KMS-11 (cell line): ENCODE results near the gene RNF169.
A peak's percentile ranks its signal among the peaks of the same experiment; 100 is the strongest.
"Not testable (repeated sequence)": the region's sequence is repeated elsewhere in the genome, so short reads cannot be mapped to it uniquely, and the experiment has no call there.

ENCODE experiments used
- H2AFZ ChIP-seq: fragments of 200-600 bp; sonication (generic); 2 replicates; pipeline ENCODE4 v1.6.1; 2016; ENCODE audit warnings: antibody characterized with exemption, mixed run types, low read depth
- H3K27ac ChIP-seq: fragments of 200-600 bp; sonication (generic); 2 replicates; pipeline ENCODE4 v1.6.1; 2016; ENCODE audit warnings: mild to moderate bottlenecking, mixed run types
- H3K27me3 ChIP-seq: fragments of 200-600 bp; sonication (generic); 2 replicates; pipeline ENCODE4 v1.6.1; 2017; ENCODE audit warnings: mild to moderate bottlenecking, low read depth, mixed run types, moderate library complexity; ENCODE audit not compliant: insufficient read depth
- H3K36me3 ChIP-seq: fragments of 200-600 bp; sonication (generic); 2 replicates; pipeline ENCODE4 v1.6.1; 2017; ENCODE audit warnings: mild to moderate bottlenecking, mixed run types; ENCODE audit not compliant: insufficient read depth
- H3K4me1 ChIP-seq: fragments of 200-600 bp; sonication (generic); 2 replicates; pipeline ENCODE4 v1.6.1; 2016; ENCODE audit warnings: mild to moderate bottlenecking, low read depth, mixed run types; ENCODE audit not compliant: poor library complexity, severe bottlenecking
- H3K4me2 ChIP-seq: fragments of 200-600 bp; sonication (generic); 2 replicates; pipeline ENCODE4 v1.7.0; 2016; ENCODE audit warnings: mild to moderate bottlenecking, mixed run types
- H3K4me3 ChIP-seq: fragments of 200-600 bp; sonication (generic); IDR thresholded peaks from 2 replicates; pipeline ENCODE4 v1.6.1; 2017; ENCODE audit warnings: low read depth, low read length, mixed read lengths; ENCODE audit not compliant: insufficient read depth
- H3K79me2 ChIP-seq: fragments of 200-600 bp; sonication (generic); 2 replicates; pipeline ENCODE4 v1.6.1; 2016; ENCODE audit warnings: low read depth, mixed run types; ENCODE audit not compliant: insufficient read depth
- H3K9ac ChIP-seq: fragments of 200-600 bp; sonication (generic); 2 replicates; pipeline ENCODE4 v1.6.1; 2016; ENCODE audit warnings: mild to moderate bottlenecking, mixed run types
- H4K20me1 ChIP-seq: fragments of 200-600 bp; sonication (generic); 2 replicates; pipeline ENCODE4 v1.6.1; 2016; ENCODE audit warnings: mild to moderate bottlenecking, mixed run types; ENCODE audit not compliant: insufficient read depth
- TF ChIP-seq, protein P1 (sequence below): fragments of 200-600 bp; sonication (generic); conservative IDR thresholded peaks from 2 replicates; pipeline ENCODE4 v1.6.1; 2017; ENCODE audit warnings: low read depth, mild to moderate bottlenecking, antibody characterized with exemption, low read length, moderate library complexity, mixed read lengths

Gene RNF169

DNA sequence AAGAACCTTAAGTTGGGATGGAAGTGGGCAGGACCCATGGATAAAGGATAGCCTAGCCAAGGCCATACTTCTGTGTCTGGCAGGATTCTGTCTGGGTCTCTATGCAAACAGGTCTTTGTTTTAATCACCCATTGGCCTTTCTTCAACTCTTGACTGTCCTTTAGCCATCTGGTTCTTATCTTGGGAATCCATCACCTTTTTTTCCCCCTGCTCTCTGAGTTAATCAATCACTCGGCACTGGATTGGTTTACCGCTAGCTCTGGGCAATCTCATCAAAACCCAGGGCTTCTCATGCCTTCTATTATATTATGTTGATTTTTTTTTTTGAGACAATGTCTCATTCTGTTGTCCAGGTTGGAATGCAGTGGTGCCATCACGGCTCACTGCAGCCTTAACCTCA lies 1.8 kb upstream of the RNF169 start:
- Histone ChIP-seq H3K27me3 (no peaks in the 10 kb centered on the region), H3K27ac (no peak overlapping the region), H3K36me3 (no peaks in the 10 kb centered on the region), H4K20me1 (no peaks in the 10 kb centered on the region), H3K79me2 (peaks cover 26% of the 10 kb centered on the region), H3K4me1 (peaks cover 30% of the 10 kb centered on the region), H3K4me3 (no peak overlapping the region), H3K9ac (no peak overlapping the region), H2AFZ (no peak overlapping the region), H3K4me2 (no peak overlapping the region)
- TF ChIP-seq, protein P1, sequence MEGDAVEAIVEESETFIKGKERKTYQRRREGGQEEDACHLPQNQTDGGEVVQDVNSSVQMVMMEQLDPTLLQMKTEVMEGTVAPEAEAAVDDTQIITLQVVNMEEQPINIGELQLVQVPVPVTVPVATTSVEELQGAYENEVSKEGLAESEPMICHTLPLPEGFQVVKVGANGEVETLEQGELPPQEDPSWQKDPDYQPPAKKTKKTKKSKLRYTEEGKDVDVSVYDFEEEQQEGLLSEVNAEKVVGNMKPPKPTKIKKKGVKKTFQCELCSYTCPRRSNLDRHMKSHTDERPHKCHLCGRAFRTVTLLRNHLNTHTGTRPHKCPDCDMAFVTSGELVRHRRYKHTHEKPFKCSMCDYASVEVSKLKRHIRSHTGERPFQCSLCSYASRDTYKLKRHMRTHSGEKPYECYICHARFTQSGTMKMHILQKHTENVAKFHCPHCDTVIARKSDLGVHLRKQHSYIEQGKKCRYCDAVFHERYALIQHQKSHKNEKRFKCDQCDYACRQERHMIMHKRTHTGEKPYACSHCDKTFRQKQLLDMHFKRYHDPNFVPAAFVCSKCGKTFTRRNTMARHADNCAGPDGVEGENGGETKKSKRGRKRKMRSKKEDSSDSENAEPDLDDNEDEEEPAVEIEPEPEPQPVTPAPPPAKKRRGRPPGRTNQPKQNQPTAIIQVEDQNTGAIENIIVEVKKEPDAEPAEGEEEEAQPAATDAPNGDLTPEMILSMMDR = no peak

DNA sequence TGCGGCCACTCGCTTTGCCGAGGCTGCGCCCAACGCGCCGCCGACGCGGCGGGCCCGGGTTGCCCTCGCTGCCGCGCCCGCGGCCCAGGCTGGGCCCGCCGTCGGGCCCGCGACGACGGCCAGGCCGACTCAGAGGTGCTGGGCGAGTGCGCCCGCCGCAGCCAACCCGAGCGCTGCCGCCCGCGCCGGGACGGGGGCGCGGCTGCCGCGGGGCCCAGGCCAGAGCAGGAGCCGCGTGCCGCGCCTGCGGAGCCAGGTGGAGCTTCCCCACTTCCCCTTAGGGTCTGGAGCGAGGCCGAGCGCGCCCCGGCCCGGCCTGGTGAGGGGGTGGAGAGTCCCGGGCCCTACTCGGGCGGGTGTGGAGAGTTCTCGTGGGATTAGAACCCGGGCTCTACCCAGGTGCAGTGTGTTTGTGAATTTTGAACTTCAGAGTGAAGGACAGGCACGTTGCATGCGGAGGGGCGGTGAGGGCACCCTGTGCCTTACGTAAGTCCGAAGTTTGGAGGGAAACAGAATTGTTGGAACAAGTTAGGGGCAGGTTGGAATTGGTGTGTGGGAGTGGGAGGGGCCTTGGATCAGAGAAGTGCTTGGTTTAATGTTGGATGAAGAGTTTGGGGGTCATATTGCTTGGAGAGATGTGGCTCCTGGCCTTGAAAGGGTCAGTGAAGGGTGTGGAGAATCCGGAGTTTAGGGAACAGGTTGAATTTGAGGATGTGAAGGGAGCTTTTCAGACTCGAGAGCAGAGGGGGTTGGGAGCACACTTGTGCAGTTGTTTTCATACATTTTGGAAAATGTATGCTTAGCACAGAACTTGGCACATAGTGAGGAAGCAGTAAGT lies 697 bp downstream of the RNF169 start:
- TF ChIP-seq, protein P1 = no peak
- Histone ChIP-seq H3K79me2 (peaks cover 49% of the 10 kb centered on the region), H3K27ac (peak overlapping the region; percentile 91), H3K4me1 (peaks cover 30% of the 10 kb centered on the region), H3K27me3 (no peaks in the 10 kb centered on the region), H4K20me1 (no peaks in the 10 kb centered on the region), H3K4me3 (no peak overlapping the region), H3K36me3 (no peaks in the 10 kb centered on the region), H2AFZ (peak overlapping the region; percentile 75), H3K9ac (peak overlapping the region; percentile 95), H3K4me2 (peak overlapping the region; percentile 72)

DNA sequence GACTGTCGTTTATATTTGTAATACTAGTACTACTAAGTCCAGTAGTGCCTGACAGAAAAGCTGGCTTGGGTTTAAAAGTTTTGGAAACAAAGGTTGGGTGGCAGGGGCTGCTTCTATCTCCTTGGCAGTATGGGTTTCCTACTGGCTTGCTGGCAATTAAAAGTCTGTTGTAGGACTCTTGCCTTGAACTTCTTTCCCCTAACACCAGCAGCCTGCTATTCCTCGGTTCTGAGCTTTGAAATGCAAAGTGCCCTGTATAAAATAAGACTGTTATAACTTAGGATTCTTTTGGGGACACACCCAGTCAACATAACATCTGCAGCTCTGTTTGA lies 1.3 kb downstream of the RNF169 start:
- peak overlapping the region; percentile 75; the same call in 1 of the 2 replicates for H2AFZ ChIP-seq
- peaks cover 55% of the 10 kb centered on the region for H3K79me2 ChIP-seq

DNA sequence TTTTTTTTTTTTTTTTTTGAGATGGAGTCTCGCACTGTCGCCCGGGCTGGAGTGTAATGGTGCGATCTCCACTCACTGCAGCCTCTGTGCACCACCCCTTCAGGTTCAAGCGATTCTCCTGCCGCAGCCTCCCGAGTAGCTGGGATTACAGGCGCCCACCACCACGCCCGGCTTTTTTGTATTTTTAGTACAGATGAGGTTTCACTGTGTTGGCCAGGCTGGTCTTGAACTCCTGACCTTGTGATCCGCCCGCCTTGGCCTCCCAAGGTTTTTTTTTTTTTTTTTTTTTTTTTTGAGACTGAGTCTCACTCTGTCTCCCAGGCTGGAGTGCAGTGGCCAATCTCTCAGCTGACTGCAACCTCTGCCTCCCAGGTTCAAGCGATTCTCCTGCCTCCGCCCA lies 1.9 kb downstream of the RNF169 start:
- not testable (repeated sequence) for H3K27ac ChIP-seq, H4K20me1 ChIP-seq, H3K27me3 ChIP-seq, H2AFZ ChIP-seq, H3K9ac ChIP-seq, H3K4me3 ChIP-seq, H3K36me3 ChIP-seq
- Histone ChIP-seq H3K79me2 (peaks cover 62% of the 10 kb centered on the region), H3K4me1 (peaks cover 30% of the 10 kb centered on the region), H3K4me2 (peak overlapping the region; percentile 72; the same call in 1 of the 2 replicates)

More for the DNA sequence above, 1.3 kb downstream of the RNF169 start:
- TF ChIP-seq, protein P1 = no peak
- H3K9ac ChIP-seq = peak overlapping the region; percentile 95
- H3K36me3 ChIP-seq = no peaks in the 10 kb centered on the region
- peak overlapping the region; percentile 91 for H3K27ac ChIP-seq
- peak overlapping the region; percentile 72 for H3K4me2 ChIP-seq
- H3K4me1 ChIP-seq = peaks cover 30% of the 10 kb centered on the region
- no peaks in the 10 kb centered on the region for H4K20me1 ChIP-seq
- H3K4me3 ChIP-seq = no peak overlapping the region
- H3K27me3 ChIP-seq = no peaks in the 10 kb centered on the region

DNA sequence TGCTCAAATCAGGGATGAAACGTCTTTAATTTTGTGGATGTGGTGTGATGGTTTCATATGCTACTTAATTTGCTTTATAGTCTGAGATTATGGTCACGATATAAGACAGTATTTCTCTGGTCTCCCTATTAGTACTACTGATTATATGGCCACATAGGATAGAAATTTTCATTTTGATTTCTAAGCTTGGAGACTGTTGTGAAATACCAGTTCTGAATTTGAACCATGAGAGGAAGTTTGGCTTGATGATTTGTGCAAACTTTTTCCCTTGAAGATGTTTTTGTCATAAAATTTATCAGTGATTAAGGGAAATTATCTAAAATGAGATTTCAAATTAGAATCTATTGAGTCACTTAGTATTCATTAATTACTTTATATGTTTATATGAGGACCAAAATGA lies 2.7 kb downstream of the RNF169 start:
- H3K9ac ChIP-seq = no peak overlapping the region
- H3K4me3 ChIP-seq = no peak overlapping the region
- peaks cover 69% of the 10 kb centered on the region for H3K79me2 ChIP-seq
- H3K36me3 ChIP-seq = no peaks in the 10 kb centered on the region
- TF ChIP-seq, protein P1 = no peak
- no peaks in the 10 kb centered on the region for H3K27me3 ChIP-seq
- 0 out of 2 replicates have a peak overlapping the region, but pooled peaks have one; percentile 72 for H3K4me2 ChIP-seq
- no peak overlapping the region for H2AFZ ChIP-seq
- no peaks in the 10 kb centered on the region for H4K20me1 ChIP-seq
- H3K4me1 ChIP-seq = peaks cover 30% of the 10 kb centered on the region
- H3K27ac ChIP-seq = no peak overlapping the region
